HG03558 (cell line): ENCODE measurements around the gene FLRT3.

Experiments used
- ATAC-seq: cut with Tn5 transposase; IDR thresholded peaks from one replicate; pipeline ENCODE4 v1.9.1; 2021; ENCODE audit warnings: moderate number of reproducible peaks; ENCODE audit not compliant: unreplicated experiment; ENCODE audit errors: extremely low read depth

The FLRT3 gene

GRCh38 chr20:14332866-14333265, 4.5 kb downstream of the FLRT3 start:
- ATAC-seq = no peak

DNA sequence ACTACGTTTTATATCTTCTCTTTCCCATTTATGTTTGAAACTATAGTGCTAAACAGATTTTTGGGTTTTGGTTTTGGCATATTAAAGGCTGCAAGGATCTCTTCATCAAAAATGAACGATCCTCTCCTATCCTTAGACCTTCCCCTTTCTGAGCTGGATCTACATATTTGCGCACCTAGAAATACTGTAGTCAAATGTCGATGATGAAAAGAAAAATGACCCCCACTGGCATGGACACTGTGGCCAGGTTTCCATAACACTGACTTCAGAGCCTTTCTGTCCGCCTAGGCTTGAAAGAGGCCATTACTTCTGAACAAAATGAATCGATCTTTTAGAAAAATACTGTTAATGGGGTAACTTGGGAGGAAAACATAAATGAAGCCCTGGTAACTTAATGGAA, 5.8 kb downstream of the FLRT3 start:
- no peak for ATAC-seq

DNA sequence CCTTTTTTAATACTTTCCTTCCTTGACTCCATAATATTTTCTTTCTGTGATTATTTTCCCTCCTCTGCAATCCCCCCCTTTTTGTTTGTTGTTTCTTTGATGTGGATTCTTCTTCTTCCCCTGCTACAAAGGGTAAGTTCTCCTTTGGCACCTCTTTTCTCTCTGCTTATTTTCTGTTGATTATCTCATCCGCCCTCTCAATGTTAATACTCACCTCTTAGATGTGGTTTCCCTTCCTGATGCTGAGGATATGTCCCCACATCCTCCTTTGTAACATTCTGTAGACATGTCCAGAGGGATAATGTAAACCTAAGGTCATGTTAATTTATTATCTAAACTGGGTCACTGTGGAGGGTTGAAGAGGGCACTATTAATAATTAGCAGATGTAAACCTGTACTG, 17.7 kb downstream of the FLRT3 start:
- ATAC-seq = no peak

- no peak for ATAC-seq
Measured at GRCh38 chr20:14313341-14314020, 23.9 kb downstream of the FLRT3 start.

DNA sequence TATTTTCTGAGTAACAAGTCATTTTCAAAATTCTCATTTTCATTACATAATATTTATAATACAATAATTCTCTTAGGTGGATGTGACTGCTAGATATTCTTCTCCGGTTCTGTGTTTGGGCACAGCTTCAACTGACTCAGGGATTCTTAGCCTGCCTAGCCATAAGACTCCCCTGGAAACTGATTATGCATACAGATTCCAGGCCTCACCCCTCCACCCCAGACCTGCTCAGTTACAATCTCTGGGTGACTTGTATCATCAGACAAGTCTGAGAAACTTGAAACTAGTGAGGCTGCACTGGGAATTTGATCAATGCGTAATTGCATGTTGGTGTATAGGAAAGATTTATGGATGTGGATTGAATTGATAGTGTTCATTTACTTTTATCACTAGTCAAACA, 25.4 kb downstream of the FLRT3 start:
- no peak for ATAC-seq

DNA sequence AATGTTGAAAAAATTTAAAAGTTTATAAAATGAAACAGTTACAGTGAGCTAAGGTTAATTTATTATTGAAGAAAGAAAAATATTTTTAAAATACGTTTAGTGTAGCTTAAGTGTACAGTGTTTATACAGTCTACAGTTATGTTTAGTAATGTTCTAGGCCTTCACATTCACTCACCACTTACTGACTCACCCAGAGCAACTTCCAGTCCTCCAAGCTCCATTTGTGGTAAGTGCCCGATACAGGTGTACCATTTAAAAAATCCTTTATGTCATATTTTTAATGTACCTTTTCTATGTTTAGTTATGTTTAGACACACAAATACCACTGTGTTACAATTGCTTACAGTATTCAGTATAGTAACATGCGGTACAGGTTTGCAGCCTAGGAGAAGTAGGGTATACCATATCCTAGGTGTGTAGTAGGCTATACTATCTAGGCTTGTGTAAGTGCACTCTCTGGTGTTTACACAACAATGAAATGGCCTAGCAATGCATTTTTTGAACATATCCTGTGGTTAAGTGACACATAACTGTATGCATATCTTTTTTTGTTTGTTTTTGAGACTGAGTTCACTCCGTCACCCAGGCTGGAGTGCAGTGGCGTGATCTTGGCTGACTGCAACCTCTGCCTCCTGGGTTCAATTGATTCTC, 26.3 kb downstream of the FLRT3 start:
- no peak for ATAC-seq

- ATAC-seq = no peak
Measured at GRCh38 chr20:14307956-14308355, 29.5 kb downstream of the FLRT3 start.

DNA sequence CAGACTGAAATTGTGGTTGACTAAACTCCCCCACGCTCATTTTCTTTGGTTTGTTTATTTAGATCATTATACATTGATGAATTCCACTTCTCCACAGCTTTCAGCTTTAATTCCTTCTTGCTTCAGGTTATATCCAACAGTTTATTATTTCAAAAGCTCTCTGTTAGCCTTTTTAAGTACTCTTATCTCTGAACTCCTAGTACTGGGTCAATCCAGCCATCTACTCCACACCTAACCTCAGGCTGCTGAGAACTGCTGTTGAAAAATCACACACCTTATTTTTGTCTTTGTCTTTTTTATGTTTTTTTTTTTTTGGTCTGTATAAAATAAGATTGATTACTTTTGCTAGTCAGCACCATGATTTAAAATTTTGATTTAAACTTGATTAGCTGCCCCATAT, 32.9 kb downstream of the FLRT3 start:
- ATAC-seq = no peak

DNA sequence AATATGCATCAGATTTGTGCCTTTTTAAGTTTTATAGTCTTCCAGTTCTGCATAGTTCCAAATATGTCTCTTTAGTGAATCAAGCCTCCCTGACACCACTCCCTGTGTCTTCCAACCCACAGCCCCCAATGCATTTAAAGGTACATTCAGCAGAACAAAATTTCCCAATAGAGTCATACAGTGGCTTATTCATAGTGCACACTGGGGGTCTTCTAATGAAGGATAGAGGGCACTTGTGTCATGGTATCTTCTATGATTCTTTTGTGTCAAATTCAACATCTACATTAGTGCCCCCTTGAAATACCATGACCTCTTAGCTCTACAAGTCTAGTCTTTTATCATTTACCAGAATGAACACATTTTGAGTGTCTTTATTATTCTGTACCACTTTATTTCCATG, 33.8 kb downstream of the FLRT3 start:
- no peak for ATAC-seq

GRCh38 chr20:14303106-14303505, 34.3 kb downstream of the FLRT3 start:
- ATAC-seq = no peak

GRCh38 chr20:14299831-14300230, 37.6 kb downstream of the FLRT3 start:
- ATAC-seq = no peak

DNA sequence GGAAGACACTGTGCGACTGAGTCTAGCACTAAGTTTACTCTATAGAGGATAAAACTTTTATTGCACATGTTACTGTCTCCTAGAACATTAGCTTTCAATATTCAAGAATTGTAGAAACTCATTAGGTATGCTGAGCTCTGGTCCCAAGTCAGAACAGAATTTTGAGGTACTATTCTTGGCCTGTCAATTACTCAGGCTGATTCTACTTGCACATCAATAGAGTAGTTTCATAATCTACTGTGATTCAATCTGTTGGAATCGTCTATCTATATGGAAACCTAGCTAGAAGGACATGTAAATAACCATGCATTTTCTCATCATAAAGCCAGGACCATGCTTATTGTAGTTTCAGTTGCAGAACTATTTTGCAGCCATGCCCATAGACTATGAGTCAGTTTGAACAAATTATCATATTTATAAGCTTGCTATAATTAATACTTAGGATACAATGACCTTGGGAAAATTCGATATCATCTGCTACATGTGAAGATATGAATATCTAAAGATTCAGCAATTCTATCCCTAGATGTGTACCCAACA, 41.6 kb downstream of the FLRT3 start:
- no peak for ATAC-seq

DNA sequence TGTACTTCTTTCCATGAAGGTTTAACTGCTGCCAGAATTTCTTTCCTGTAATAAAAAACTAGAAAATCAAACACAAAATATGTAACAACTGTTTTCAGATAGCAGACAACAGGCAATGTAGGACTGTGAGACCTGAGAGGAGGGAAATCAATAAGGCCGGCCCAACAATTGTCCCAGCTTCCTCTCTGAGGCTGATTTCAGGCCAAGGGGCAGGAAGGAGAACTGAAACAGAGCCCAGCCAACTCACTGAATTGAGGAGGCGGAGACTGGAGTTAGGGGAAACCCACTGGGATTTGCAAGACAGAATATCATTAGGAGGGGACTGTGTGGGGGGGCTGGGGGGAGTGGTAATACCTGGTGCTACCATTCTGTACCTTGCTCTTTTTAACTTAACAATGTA, 42.2 kb downstream of the FLRT3 start:
- ATAC-seq = no peak

- no peak for ATAC-seq
Measured at GRCh38 chr20:14291502-14291901, 45.9 kb downstream of the FLRT3 start.

- no peak for ATAC-seq
Measured at GRCh38 chr20:14288341-14289330, 48.8 kb downstream of the FLRT3 start.

- ATAC-seq = no peak
Measured at GRCh38 chr20:14284443-14284842, 53.0 kb downstream of the FLRT3 start.

GRCh38 chr20:14282140-14282539, 55.3 kb downstream of the FLRT3 start:
- no peak for ATAC-seq
